Osteoblast (primary cell): Measurements from ENCODE around the gene DRC7. TPM values are rescaled to one million over a fixed set of nuclear protein-coding genes. Genes with fewer than 3 reads are reported as not detected.
"Not testable (repeated sequence)": the region's sequence is repeated elsewhere in the genome, so short reads cannot be mapped to it uniquely, and the experiment has no call there.

Source experiments
- DNase-seq: peaks from one replicate; pipeline ENCODE4 v3.0.0; 2011; ENCODE audit warnings: low spot score, mixed read lengths; ENCODE audit not compliant: insufficient read length; ENCODE audit errors: missing footprints
- H2AFZ ChIP-seq: 2 replicates; pipeline ENCODE4 v1.6.0; 2011; ENCODE audit warnings: mild to moderate bottlenecking, low read length
- H3K27ac ChIP-seq: 2 replicates; pipeline ENCODE4 v1.5.1; 2011; ENCODE audit warnings: mild to moderate bottlenecking, low read depth, low read length, moderate library complexity
- H3K27me3 ChIP-seq: 2 replicates; pipeline ENCODE4 v1.6.0; 2012; ENCODE audit warnings: mild to moderate bottlenecking, control low read depth, inconsistent platforms, low read length, moderate library complexity; ENCODE audit not compliant: insufficient read depth
- H3K36me3 ChIP-seq: 2 replicates; pipeline ENCODE4 v1.5.1; 2011; ENCODE audit warnings: mild to moderate bottlenecking, low read length, control low read depth, moderate library complexity; ENCODE audit not compliant: insufficient read depth
- H3K4me1 ChIP-seq: 2 replicates; pipeline ENCODE4 v1.5.1; 2011; ENCODE audit warnings: mild to moderate bottlenecking, low read length, control low read depth, moderate library complexity; ENCODE audit not compliant: insufficient read depth
- H3K4me2 ChIP-seq: 2 replicates; pipeline ENCODE4 v1.6.0; 2011; ENCODE audit warnings: mild to moderate bottlenecking, low read length; ENCODE audit not compliant: insufficient read depth
- H3K4me3 ChIP-seq: fragments of 200-600 bp; sonication (generic); 3 replicates; pipeline ENCODE4 v1.5.1; 2012; ENCODE audit warnings: mild to moderate bottlenecking, low read length, inconsistent platforms; ENCODE audit not compliant: insufficient read depth
- H3K79me2 ChIP-seq: 2 replicates; pipeline ENCODE4 v1.6.0; 2012; ENCODE audit warnings: mild to moderate bottlenecking, low read length, control low read depth, inconsistent platforms; ENCODE audit not compliant: insufficient read depth
- H3K9me3 ChIP-seq: 2 replicates; pipeline ENCODE4 v1.5.1; 2011; ENCODE audit warnings: low read depth, low read length, control low read depth
- H4K20me1 ChIP-seq: 2 replicates; pipeline ENCODE4 v1.6.0; 2012; ENCODE audit warnings: mild to moderate bottlenecking, low read length, control low read depth; ENCODE audit not compliant: insufficient read depth
- CTCF ChIP-seq: IDR thresholded peaks from 2 replicates; pipeline ENCODE4 v1.5.1; 2011; ENCODE audit warnings: mild to moderate bottlenecking, low read depth, low read length, moderate library complexity; ENCODE audit errors: extremely low read depth
- total RNA-seq: library from RNA; depleted of rRNA; stranded (reverse); fragments of >200 nt; gene quantifications from 2 replicates; pipeline ENCODE4 v1.2.3, GENCODE V29; 2012

The DRC7 gene
- total RNA-seq, 1 donor = not detected

- H2AFZ ChIP-seq = no peak overlapping the region
- no peaks in the 10 kb centered on the region for H3K36me3 ChIP-seq
- no peak overlapping the region for H3K27ac ChIP-seq
- H3K79me2 ChIP-seq = no peaks in the 10 kb centered on the region
- H3K27me3 ChIP-seq = peaks cover 62% of the 10 kb centered on the region
- no peak overlapping the region for H3K4me2 ChIP-seq
- no peaks in the 10 kb centered on the region for H4K20me1 ChIP-seq
- no peak overlapping the region for H3K4me3 ChIP-seq
- TF ChIP-seq CTCF = no peak
- no peaks in the 10 kb centered on the region for H3K4me1 ChIP-seq
- DNase-seq = no peak
- H3K9me3 ChIP-seq = no peaks in the 10 kb centered on the region
Measured at GRCh38 chr16:57711993-57712392, 17.4 kb downstream of the DRC7 start.

- peaks cover 57% of the 10 kb centered on the region for H3K27me3 ChIP-seq
- H3K4me2 ChIP-seq, H3K4me1 ChIP-seq, H4K20me1 ChIP-seq, H3K27ac ChIP-seq, DNase-seq, H3K4me3 ChIP-seq, H3K9me3 ChIP-seq, H3K36me3 ChIP-seq, H3K79me2 ChIP-seq, H2AFZ ChIP-seq: not testable (repeated sequence)
Measured at GRCh38 chr16:57712569-57712968, 18.0 kb downstream of the DRC7 start.

- Histone ChIP-seq H3K36me3 (no peaks in the 10 kb centered on the region), H3K27me3 (peaks cover 57% of the 10 kb centered on the region)
- no peak for TF ChIP-seq CTCF
Measured at GRCh38 chr16:57713596-57713995, 19.0 kb downstream of the DRC7 start.

GRCh38 chr16:57714047-57714446 is 19.4 kb downstream of the DRC7 start:
- DNase-seq = no peak
- no peak overlapping the region for H3K4me2 ChIP-seq
- no peaks in the 10 kb centered on the region for H3K9me3 ChIP-seq
- TF ChIP-seq CTCF = no peak
- no peaks in the 10 kb centered on the region for H4K20me1 ChIP-seq
- no peaks in the 10 kb centered on the region for H3K4me1 ChIP-seq
- peaks cover 57% of the 10 kb centered on the region for H3K27me3 ChIP-seq
- no peak overlapping the region for H3K4me3 ChIP-seq
- H3K36me3 ChIP-seq = no peaks in the 10 kb centered on the region
- H3K79me2 ChIP-seq = no peaks in the 10 kb centered on the region
- no peak overlapping the region for H2AFZ ChIP-seq
- H3K27ac ChIP-seq = no peak overlapping the region

More at GRCh38 chr16:57713596-57713995, 19.0 kb downstream of the DRC7 start:
- H3K4me2 ChIP-seq = no peak overlapping the region
- no peak for DNase-seq
- no peak overlapping the region for H3K4me3 ChIP-seq
- no peaks in the 10 kb centered on the region for H3K9me3 ChIP-seq
- no peak overlapping the region for H3K27ac ChIP-seq
- no peaks in the 10 kb centered on the region for H3K79me2 ChIP-seq
- H2AFZ ChIP-seq = no peak overlapping the region
- H3K4me1 ChIP-seq = no peaks in the 10 kb centered on the region
- H4K20me1 ChIP-seq = no peaks in the 10 kb centered on the region
